ENCODE measurements around the gene KCNQ2.

Gene KCNQ2

GRCh38 chr20:63413323-63413722 lies 59.1 kb downstream of the KCNQ2 start:
- DNase-seq = no peak

GRCh38 chr20:63412889-63413288 lies 59.6 kb downstream of the KCNQ2 start:
- no peak for DNase-seq

- no peak for DNase-seq
Measured at GRCh38 chr20:63411898-63412631, 60.4 kb downstream of the KCNQ2 start.

GRCh38 chr20:63411151-63411897 lies 61.1 kb downstream of the KCNQ2 start:
- DNase-seq = no peak

GRCh38 chr20:63409834-63410435 lies 62.5 kb downstream of the KCNQ2 start:
- DNase-seq = no peak

- DNase-seq = peak; percentile 16
Measured at GRCh38 chr20:63409066-63409833, 63.2 kb downstream of the KCNQ2 start.

- DNase-seq = no peak
Measured at GRCh38 chr20:63408684-63409046, 63.8 kb downstream of the KCNQ2 start.

GRCh38 chr20:63407928-63408683 lies 64.3 kb downstream of the KCNQ2 start:
- DNase-seq = no peak

GRCh38 chr20:63406617-63407245 lies 65.7 kb downstream of the KCNQ2 start:
- no peak for DNase-seq

- no peak for DNase-seq
Measured at GRCh38 chr20:63406011-63406410, 66.4 kb downstream of the KCNQ2 start.

GRCh38 chr20:63405102-63405730 lies 67.2 kb downstream of the KCNQ2 start:
- no peak for DNase-seq

- DNase-seq = peak; percentile 74
Measured at GRCh38 chr20:63404129-63405085, 68.0 kb downstream of the KCNQ2 start.

- no peak for DNase-seq
Measured at GRCh38 chr20:63403403-63404105, 68.9 kb downstream of the KCNQ2 start.

GRCh38 chr20:63402860-63403220 lies 69.6 kb downstream of the KCNQ2 start:
- DNase-seq = no peak

GRCh38 chr20:63402181-63402859 lies 70.1 kb downstream of the KCNQ2 start:
- peak; percentile 42 for DNase-seq

- no peak for DNase-seq
Measured at GRCh38 chr20:63401384-63402110, 70.9 kb downstream of the KCNQ2 start.

- DNase-seq = no peak
Measured at GRCh38 chr20:63400486-63401210, 71.8 kb downstream of the KCNQ2 start.

Measured in NCI-H1436 (cell line).